GM20000 (cell line): ENCODE measurements around the gene ANGPTL8.

Experiments
- DNase-seq: peaks from one replicate; pipeline ENCODE4 v3.0.0; 2012; ENCODE audit warnings: low spot score
- CTCF ChIP-seq: IDR thresholded peaks from 2 replicates; pipeline ENCODE4 v1.5.1; 2012; ENCODE audit warnings: mild to moderate bottlenecking, control low read depth; ENCODE audit errors: extremely low read depth, missing control alignments

Gene ANGPTL8

GRCh38 chr19:11194656-11195558 is 44.5 kb upstream of the ANGPTL8 start:
- no peak for TF ChIP-seq CTCF
- DNase-seq: no peak

- TF ChIP-seq CTCF: no peak
- DNase-seq: no peak
Measured at GRCh38 chr19:11195681-11196080, 43.7 kb upstream of the ANGPTL8 start.

GRCh38 chr19:11196406-11197287 is 42.8 kb upstream of the ANGPTL8 start:
- TF ChIP-seq CTCF: no peak
- peak; percentile 61 for DNase-seq

- peak; percentile 4 for TF ChIP-seq CTCF
- DNase-seq: peak; percentile 100
Measured at GRCh38 chr19:11197291-11198174, 41.9 kb upstream of the ANGPTL8 start, which contains the start of gene KANK2. KANK2 (minus strand) TSS chr19:11197545; CDS start chr19:11194511, 3,034 bp downstream.

- DNase-seq: no peak
- TF ChIP-seq CTCF: no peak
Measured at GRCh38 chr19:11198175-11198534, 41.3 kb upstream of the ANGPTL8 start.

- no peak for DNase-seq
- TF ChIP-seq CTCF: no peak
Measured at GRCh38 chr19:11198769-11199424, 40.5 kb upstream of the ANGPTL8 start.
